HG03280 (cell line): ENCODE data around the gene AARS2.
A peak's percentile ranks its signal among the peaks of the same experiment; 100 is the strongest.
"Not testable (repeated sequence)": the region's sequence is repeated elsewhere in the genome, so short reads cannot be mapped to it uniquely, and the experiment has no call there.

ENCODE experiments used
- ATAC-seq: cut with Tn5 transposase; IDR thresholded peaks from one replicate; pipeline ENCODE4 v1.9.1; 2021; ENCODE audit warnings: mild to moderate bottlenecking, moderate library complexity; ENCODE audit not compliant: unreplicated experiment

Gene AARS2

DNA sequence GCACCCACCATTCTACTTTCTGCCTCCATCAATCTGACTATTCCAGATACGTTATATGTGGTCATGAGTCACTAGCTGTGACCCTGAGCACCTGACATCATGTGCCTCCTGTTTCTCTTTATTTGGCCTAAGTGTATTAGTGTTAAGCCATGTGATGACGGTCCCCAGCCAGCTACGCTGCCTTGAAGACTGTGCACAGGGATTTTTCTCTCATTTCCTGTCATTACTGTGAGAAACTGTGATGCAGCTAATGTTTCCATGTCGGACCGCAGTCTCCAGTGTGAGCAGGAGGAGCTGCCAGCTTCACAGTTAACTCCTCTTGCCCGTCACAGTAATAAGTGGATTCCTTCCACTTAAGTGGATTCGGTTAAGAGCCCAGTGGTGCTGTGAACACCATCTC is 19.4 kb upstream of the AARS2 start:
- ATAC-seq = no peak

DNA sequence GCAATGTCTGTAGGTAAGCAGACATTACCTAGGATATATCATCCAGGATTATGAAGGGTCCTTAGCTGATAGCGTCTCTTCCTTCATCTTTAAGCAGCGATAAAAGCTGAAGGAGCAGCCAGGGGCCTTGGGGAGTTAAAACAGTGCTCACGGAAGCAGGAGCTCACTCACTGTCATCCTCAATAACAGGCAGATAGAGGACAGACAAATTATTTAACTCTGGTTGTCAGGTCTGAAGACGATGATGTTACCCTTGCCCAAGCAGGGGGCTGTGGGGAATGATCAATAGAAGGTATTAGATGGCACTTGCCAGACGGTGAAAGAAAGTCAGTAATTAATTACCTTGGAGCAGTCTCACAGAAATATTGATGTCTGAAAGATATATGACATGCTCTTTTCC is 16.7 kb upstream of the AARS2 start:
- ATAC-seq = no peak

DNA sequence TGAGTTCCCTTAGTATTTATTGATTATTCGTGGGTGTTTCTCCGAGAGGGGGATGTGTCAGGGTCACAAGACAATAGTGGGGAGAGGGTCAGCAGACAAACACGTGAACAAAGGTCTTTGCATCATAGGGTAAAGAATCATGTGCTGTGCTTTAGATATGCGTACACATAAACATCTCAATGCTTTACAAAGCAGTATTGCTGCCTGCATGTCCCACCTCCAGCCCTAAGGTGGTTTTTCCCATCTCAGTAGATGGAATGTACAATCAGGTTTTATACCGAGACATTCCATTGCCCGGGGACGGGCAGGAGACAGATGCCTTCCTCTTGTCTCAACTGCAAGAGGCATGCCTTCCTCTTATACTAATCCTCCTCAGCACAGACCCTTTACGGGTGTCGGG is 15.1 kb upstream of the AARS2 start:
- not testable (repeated sequence) for ATAC-seq

DNA sequence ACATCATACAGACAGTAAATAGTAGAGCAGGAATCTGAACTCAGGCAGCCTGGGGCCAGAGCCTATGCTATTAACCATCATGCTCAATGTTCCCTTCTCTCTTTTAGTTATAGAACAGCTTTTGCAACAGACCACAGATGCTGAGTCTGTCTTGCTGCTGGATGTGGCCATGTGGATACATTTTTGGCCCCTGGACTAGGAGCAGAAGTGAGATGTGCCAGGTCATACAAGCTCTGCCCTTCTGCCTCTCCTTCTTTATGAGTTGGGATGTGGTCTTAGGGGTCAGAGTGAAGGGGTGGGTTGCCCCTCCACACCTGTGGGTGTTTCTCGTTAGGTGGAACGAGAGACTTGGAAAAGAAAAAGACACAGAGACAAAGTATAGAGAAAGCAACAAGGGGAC is 14.6 kb upstream of the AARS2 start:
- ATAC-seq = no peak

DNA sequence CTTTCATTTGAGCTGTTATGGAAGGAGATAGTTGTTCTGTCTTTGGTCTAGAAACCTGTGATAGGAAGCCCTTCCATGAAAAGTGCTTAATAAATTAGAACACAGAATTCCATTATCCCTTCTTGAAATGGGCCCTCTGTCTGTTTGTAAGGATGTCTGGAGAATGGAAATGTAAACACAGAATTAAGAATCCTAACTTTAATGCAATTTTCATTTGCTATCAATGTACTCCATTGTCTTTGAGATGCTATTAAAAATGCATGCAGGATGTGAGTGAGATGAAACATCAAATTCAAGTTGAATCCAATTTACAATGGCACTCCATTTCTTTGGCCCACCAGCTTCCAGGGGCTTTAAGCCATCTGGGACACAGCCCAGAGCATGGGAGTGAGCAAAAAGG is 13.9 kb upstream of the AARS2 start:
- no peak for ATAC-seq

DNA sequence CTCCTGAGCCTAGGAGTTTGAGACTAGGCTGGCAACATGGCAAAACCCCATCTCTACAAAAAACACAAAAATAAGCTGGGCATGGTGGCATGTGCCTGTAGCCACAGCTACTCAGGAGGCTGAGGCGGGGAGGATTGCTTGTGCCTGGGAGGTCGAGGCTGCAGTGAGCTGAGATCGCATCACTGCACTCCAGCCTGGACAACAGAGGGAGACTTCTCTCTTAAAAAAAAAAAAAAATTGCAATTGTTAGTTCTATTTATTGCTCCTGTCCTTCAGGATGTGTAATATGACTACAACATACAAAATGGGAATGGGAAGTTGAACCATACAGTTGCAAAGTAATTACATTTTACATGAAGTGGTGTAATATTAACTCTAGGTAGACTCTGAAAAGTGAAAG is 8.1 kb upstream of the AARS2 start:
- no peak for ATAC-seq

DNA sequence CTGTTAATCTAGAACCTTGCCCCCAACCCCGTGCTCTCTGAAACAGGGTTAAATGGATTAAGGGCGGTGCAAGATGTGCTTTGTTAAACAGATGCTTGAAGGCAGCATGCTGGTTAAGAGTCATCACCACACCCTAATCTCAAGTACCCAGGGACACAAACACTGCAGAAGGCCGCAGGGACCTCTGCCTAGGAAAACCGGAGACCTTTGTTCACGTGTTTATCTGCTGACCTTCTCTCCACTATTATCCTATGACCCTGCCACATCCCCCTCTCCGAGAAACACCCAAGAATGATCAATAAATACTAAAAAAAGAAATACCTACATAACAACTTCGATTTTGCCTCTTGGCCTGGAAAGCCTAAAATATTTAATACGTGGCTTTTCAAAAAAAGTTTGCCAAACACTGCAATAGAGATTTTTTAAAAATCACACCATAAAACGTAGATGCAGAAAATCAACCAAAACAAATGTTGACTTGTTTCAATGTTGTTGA is 4.0 kb upstream of the AARS2 start:
- ATAC-seq = not testable (repeated sequence)

DNA sequence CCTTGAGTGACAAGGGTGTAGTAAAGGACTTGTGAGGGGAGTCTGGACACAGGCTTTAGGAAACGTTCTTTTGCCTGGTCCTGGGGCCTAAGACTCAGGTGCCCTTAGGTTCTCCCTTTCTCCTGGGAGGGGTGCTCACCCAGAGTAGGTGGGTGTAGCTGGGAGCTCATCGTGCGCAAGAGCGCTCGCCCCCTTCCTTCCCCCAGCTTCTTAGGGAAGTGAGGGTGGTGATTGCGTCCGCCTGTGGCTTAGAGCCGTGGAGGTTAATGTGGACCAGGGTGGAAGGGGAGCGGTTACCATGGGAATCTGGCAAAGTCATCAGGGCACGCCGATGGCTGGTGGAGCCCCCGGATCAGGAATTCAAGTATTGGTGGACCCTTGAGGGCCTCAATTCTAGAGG is 3.3 kb upstream of the AARS2 start:
- no peak for ATAC-seq

DNA sequence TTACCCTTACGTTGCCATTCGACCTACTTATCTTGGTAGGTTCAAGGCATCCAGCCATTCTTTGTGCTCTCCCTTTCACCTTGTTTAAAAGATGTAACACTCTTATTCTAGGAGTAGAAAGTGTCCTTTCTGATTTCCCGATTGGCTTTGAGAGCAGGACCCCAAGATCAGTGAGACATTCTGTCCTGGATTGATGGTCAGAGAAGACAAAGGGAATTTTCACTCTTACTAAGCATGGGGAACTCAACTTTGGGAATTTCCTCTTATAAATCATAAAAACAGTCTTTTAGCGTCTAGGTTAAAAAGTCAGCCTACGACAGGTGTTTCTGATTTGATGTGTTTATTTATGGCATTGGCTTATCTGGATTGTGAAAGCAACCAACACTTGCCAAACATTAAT is 2.8 kb upstream of the AARS2 start:
- no peak for ATAC-seq

DNA sequence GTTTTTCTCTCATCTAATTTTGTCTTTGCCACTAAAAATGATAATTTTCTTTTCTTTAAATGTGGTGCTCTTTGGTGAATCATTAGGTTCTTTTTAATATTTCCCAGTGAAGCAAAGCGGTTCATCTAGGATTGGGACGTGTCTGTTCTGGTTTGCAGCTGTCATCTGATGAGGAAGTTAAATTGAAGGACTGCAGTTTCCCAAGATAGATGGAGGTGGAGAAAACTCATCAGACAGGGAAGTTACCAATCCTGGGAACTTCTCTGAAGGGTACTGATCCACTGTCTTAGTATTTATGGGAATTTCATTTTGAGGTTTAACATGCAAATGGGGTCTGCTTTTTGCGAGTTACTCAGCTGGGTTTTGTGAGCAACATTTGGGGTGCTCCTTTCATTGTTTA is 2.4 kb upstream of the AARS2 start:
- ATAC-seq = no peak

DNA sequence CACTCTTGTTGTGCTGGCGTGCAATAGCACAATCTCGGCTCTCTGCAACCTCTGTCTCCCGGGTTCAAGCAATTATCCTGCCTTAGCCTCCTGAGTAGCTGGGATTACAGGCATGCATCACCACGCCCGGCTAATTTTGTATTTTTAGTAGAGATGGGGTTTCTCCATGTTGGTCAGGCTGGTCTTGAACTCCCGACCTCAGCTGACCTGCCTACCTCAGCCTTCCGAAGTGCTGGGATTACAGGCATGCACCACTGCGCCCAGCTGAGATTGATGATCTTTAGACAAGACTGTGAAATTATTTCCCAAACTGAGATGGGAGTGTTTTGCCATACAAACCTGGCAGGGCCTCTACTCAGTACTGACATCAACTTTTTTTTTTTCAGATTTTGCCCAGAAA is 1.5 kb upstream of the AARS2 start:
- ATAC-seq = not testable (repeated sequence)

DNA sequence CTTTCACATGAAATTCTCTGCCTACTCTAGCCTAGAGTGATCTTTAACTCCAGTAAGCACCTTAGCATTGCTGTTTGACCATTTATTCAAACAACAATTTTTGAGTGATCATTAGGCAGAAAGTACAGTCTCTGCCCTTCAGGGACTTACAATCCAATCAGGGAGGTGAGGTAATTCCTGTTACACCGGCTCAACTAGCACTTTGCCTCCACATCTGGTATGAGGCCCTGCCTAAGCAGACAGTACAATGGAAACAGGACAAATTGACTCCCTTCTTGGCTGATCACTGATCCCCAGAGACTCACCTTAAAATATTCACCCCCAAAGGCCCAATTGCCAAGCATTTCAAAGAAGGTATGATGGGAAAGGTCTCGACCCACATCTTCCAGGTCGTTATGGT is 1.4 kb downstream of the AARS2 start:
- ATAC-seq = no peak

DNA sequence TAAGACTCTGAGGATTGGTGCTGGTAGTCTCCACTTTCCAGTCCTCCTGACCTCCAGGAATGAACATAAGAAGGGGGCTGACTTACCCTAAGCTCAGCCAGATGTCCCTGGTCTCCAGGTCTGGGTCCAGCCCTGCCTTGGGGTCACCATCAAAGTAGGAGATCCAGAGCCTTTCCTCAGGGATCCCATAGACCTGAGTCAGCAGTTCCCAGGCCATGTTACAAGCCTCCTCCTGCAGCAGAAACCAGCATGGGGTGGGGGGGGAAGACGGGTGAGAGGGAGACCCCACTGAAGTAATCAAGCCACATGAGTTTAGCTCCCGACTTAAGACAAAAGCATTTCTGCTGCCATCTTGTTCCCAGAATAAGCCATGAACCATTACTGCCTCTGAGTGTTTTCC is 1.8 kb downstream of the AARS2 start:
- no peak for ATAC-seq

DNA sequence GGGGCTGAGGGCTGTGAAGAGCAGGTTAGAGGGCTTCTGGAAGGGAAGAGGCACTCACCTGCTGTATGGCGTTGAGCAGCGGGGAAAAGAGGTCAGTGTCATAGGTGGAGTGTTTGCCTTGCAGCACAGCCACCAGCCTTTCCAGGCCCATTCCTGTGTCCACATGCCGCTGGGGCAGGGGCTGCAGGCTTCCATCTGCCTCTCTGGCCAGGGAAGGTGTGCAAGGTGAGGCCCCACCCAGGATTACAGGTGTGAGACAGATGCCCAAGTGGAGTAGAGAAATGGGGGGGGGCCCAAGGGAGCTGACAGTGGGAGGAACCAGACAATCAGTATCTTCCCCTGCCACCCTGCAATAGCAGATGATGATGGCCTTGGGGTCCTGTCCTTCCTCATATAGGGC is 2.9 kb downstream of the AARS2 start:
- no peak for ATAC-seq

DNA sequence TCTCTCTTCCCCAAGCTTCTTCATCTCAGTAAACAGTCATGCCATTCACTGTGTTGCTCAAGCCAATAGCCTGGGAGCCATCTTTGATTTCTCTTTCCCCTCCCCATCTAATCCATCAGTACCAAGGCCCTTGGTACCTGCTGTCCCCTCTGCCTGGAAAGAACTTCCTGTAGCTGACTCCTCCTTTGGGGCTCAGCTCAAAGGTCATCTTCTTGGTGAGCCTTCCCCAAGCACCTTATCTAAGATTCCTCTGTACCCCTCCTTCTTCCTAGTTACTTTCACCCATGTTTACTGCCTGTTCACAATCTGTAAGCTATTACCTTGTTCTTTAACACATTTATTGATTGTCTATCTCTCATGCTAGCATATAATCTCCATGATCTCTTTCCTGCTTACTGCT is 3.5 kb downstream of the AARS2 start:
- ATAC-seq = no peak

DNA sequence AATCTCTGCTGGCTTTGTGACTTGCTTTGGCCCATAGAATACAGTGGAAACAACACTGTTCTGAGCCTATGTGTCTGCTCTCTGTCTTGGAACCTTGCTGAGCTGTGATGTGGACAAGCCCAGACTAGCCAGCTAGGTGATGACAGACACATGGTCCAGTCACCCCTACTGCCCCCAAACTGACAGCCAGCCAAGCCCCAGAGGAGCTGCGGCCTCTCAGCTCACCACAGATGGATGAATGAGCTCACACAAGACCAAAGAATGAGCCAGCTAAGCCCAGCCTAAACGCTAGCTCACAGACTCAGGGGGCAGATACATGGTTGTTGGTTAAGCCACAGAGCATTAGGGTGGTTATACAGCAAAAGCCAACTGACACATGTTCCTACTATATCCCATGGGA is 4.1 kb downstream of the AARS2 start:
- ATAC-seq = no peak

DNA sequence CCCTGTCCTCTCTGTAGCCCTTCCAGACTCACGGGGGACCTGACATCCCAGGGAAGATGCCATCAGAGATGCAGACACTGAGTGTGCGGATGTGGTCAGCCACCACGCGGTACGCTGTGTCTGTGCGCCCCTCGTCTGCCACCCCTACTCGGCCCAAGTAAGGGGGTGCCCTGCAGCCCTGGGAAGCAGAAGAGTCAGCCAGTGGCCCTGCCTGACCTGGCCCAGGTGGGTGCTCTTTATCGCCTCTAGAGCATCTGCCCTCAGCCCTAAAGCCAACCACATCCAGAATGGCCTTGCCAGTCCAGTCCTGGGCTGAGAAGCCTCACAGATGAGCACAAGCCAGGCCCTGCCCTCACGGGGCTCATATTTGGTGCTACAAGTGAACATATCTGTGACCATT is 5.9 kb downstream of the AARS2 start:
- ATAC-seq = no peak

DNA sequence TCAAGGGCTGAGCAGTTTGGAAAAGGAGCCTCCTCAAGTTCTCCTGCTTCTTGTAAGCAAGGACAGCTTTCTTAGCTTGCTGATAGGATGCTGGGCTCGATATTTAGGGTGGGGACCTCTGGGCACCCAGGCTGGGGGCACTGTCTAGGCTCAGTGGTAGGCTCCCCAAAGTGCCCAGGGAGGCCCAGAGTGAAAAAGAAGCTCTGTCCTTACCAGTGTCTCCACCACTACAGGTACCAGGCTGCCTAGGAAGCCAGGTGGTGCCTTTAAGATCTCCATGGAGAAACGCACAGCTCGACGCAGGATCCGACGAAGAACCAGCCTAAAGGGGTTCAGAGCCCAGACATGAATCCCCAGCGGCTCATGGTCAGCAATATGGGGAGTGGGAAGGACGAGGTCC is 6.4 kb downstream of the AARS2 start:
- no peak for ATAC-seq

DNA sequence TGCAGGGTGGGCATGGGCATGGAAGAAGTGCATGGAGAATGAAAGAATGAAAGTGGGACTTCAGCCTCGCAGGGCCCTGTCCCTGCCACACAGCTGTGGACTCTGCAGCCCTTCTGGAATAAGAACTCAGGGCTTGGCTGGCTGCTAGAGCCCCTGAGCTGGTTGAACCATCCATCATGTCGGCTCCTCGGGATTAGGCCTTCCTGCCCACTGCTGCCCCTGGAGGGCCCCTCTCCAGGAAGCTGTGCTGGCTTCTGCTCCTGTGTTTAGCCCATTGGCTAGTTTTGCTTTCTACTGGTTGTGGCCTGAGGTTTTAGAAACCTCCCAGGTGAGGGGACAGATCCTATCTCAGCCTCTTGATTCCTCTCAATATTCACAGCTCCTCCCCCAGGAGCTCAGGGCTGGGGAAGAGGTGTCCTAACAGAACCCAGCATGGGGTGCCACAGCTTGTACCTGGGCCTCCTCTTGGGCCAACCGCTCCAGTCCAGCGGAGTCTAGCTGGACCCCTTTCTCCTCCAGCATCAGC is 7.9 kb downstream of the AARS2 start:
- no peak for ATAC-seq

DNA sequence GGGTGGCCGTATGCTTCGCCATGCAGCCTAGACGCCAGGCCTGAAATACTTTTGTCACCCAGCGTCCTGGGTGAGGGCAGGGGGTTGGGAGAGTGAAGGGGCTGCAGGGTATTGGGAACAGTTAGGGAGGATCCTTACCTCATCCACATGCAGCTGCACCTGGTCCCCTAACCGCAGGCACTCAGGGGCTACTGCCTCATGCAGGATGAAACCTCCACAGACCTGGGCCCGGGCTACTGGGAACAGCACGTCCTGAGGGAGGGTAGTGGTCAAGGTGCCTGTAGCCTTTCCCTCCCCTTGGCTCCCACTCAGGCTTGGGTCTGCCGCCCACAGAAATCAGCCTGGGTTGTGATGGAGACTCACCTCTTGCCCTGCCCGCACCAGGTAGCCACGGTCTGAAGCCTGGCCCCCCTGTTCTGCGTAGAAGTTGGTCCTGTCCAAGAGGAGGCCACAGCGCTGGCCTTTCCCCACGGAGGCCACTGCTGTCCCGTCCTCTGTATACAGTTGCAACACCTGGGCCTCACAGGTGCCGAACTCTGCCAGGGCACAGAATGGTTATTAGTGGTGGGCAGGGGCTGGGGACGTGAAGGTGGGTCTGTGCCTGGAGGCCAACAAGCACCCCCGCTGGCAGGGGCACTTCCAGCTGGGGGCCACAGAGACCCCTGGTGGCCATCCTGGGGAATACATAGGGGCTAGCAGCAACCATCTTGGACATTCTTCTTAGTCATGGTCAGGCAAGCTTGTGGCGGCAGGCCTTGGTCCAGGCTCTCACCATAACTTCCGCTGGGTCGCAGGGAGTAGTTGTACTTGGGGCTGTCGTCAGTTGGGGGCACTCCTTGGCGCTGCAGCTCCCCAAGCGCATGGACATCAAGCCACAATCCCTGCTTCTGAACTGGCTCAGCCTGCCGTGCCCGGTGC is 8.6 kb downstream of the AARS2 start:
- peak; percentile 45 for ATAC-seq

DNA sequence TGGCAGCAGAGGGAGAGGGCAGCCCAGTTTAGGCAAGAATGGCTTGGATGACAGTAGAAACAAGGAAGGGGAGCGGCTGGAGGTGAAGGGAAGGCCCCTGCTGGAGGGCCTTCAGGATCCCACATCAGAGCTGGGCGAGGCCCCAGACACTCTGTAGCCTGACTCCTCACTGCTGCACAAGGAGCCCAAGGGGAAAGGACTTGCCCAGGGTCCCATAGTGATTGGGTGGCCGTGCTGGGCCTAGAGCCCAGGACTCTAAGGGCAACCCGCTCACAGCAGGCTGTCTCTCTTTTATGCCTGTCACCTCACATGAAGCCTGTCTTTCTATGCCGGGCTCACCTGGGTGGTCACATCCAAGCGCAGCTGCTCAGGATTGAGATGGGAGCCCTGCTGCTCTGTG is 9.3 kb downstream of the AARS2 start:
- ATAC-seq = no peak

DNA sequence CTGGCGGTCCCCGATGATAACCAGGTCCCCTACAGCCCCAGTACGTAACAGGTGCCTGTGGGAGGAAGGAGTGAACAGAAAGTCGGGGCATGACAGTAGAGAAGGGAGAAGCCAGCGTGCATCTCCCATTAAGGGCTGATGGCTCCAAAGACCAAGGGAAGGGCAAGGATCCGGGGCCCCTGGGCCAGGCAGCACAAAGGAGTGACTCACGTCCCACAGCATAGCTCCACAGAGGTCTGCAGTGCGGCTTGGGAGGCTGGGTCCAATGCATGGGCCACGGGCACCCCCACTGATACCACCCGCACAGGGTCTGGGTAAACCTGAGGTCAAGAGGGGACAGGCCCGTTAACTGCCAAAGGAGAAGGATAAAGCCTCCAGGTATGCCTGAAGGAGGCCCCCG is 10.3 kb downstream of the AARS2 start:
- ATAC-seq = no peak
